ENCODE measurements around the gene CASP9. TPM values are rescaled to one million over a fixed set of nuclear protein-coding genes. Genes with fewer than 3 reads are reported as not detected.

Gene CASP9
- 15.9 and 17.2 TPM in 2 replicates for total RNA-seq (2021)
- long read RNA-seq, transcript CASP9-202 (5 exons, 1,621 nt), result minor isoform, 17 of 119 reads
- long read RNA-seq, transcript CASP9-201 (9 exons, 2,019 nt), result major isoform, 77 of 119 reads
- long read RNA-seq, partial matches to known transcripts, result 2 of 119 reads
- long read RNA-seq, other reads (novel, unspliced or antisense), result 22 of 119 reads

DNA sequence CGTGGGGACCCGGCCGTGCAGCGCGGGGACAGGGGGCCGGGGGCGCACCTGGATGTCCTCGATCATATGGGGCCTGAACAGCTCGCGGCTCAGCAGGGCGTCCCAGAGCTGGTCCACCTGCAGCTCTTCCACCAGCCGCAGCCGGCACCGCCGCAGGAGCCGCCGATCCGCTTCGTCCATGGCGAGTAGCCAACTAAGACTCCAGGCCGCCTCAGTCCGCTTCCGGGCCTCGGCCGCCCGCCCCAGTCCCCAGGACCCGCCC lies at the start of gene CASP9:
Gene CASP9 (minus strand): TSS at position 195 of the 262 bp plus-strand sequence. CDS start 15 bp downstream, at position 180.
- Histone ChIP-seq H4K8ac (replicated peaks; ENCODE audit: insufficient read length, low read depth, low read length) (no peak within 1 kb of the TSS), H3K14ac (ENCODE audit: insufficient read depth, low read length) (peak within 1 kb of the TSS; percentile 99), H2BK120ac (ENCODE audit: low read depth, low read length, poor library complexity, severe bottlenecking) (no peak within 1 kb of the TSS), H3K56ac (ENCODE audit: insufficient read length, low read depth, low read length) (no peak within 1 kb of the TSS), H2AFZ (ENCODE audit: low read length) (no peak within 1 kb of the TSS), H2BK5ac (ENCODE audit: insufficient read length, low read length) (peak within 1 kb of the TSS; percentile 89), H4K5ac (ENCODE audit: insufficient read length, low read depth, low read length) (peak within 1 kb of the TSS; percentile 85), H3K18ac (ENCODE audit: insufficient read length, low read depth, low read length) (peak within 1 kb of the TSS; percentile 99), H2BK15ac (ENCODE audit: low read depth, low read length) (no peak within 1 kb of the TSS), H3K9ac (ENCODE audit: extremely low read depth, insufficient read length, low read length) (peak within 1 kb of the TSS; percentile 93), H3K23me2 (ENCODE audit: insufficient read length, low read depth, low read length, poor library complexity, severe bottlenecking) (peaks cover 8% of the 10 kb centered on the region), H3K27ac (ENCODE audit: insufficient read length, low read depth, low read length) (peak within 1 kb of the TSS; percentile 76), H2AK5ac (ENCODE audit: insufficient read length, low read length) (no peak within 1 kb of the TSS), H3K4me2 (ENCODE audit: insufficient read depth, insufficient read length, low read length) (peak within 1 kb of the TSS; percentile 86), H3K4ac (ENCODE audit: low read depth, low read length) (no peak within 1 kb of the TSS; the same call in 1 of the 2 replicates), H3K23ac (ENCODE audit: insufficient read length, low read depth, low read length) (no peak within 1 kb of the TSS), H3T11ph (ENCODE audit: low read length) (peak within 1 kb of the TSS; percentile 7), H3K4me1 (ENCODE audit: insufficient read depth, low read length) (peaks cover 3% of the 10 kb centered on the region; the same call in 1 of the 2 replicates), H3K79me2 (ENCODE audit: insufficient read depth, low read length) (no peaks in the 10 kb centered on the region), H4K91ac (ENCODE audit: insufficient read length, low read depth, low read length) (no peak within 1 kb of the TSS), H4K20me1 (ENCODE audit: control insufficient read depth, insufficient read depth, insufficient read length) (no peaks in the 10 kb centered on the region), H3K27me3 (ENCODE audit: insufficient read depth, low read length) (no peaks in the 10 kb centered on the region), H2BK12ac (ENCODE audit: insufficient read length, low read depth, low read length) (peak within 1 kb of the TSS; percentile 92), H3K9me3 (ENCODE audit: control insufficient read depth, low read depth, low read length) (no peaks in the 10 kb centered on the region), H3K79me1 (ENCODE audit: insufficient read depth, low read depth, low read length, poor library complexity, severe bottlenecking) (no peaks in the 10 kb centered on the region), H2BK20ac (ENCODE audit: low read depth, low read length, poor library complexity, severe bottlenecking) (no peak within 1 kb of the TSS)
- Mint-ChIP-seq H3K36me3 (ENCODE audit: insufficient read depth in 1 of 3, low read depth in 3 of 3) (peaks cover 0 to 11% (median 2%) of the 10 kb centered on the region in 3 experiments; a peak in 3 of 7 replicates), H3K27me3 (ENCODE audit: low read depth) (no peaks in the 10 kb centered on the region), H3K9me3 (no peaks in the 10 kb centered on the region), H3K4me1 (peaks cover 28 to 43% of the 10 kb centered on the region in 2 experiments), H3K4me3 (peak within 1 kb of the TSS; percentile 92 to 95), H3K27ac (peak within 1 kb of the TSS; percentile 99 to 100 (median 100))
- TF ChIP-seq, protein P1, sequence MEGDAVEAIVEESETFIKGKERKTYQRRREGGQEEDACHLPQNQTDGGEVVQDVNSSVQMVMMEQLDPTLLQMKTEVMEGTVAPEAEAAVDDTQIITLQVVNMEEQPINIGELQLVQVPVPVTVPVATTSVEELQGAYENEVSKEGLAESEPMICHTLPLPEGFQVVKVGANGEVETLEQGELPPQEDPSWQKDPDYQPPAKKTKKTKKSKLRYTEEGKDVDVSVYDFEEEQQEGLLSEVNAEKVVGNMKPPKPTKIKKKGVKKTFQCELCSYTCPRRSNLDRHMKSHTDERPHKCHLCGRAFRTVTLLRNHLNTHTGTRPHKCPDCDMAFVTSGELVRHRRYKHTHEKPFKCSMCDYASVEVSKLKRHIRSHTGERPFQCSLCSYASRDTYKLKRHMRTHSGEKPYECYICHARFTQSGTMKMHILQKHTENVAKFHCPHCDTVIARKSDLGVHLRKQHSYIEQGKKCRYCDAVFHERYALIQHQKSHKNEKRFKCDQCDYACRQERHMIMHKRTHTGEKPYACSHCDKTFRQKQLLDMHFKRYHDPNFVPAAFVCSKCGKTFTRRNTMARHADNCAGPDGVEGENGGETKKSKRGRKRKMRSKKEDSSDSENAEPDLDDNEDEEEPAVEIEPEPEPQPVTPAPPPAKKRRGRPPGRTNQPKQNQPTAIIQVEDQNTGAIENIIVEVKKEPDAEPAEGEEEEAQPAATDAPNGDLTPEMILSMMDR (conservative IDR thresholded peaks at IDR 0.05), result no peak
- DNase-seq, result no peak
- WGBS (ENCODE audit: extremely low coverage, insufficient read length, low lambda C conversion rate), result no CpG with 5 or more reads among the region's 27 CpGs
